Neural progenitor cell (in vitro differentiated cells): ENCODE data around the gene CDKN2A. TPM values are rescaled to one million over a fixed set of nuclear protein-coding genes. Genes with fewer than 3 reads are reported as not detected.

Source experiments
- DNase-seq: peaks from one replicate; pipeline ENCODE4 v3.0.0-alpha.2; 2016; ENCODE audit warnings: low spot score
- H2AFZ ChIP-seq: fragments of 200-600 bp; sonication (generic); replicated peaks from 2 replicates; pipeline ENCODE4 v1.6.1; 2016; ENCODE audit warnings: antibody characterized with exemption
- H3F3A ChIP-seq: fragments of 200-600 bp; sonication (generic); 2 replicates; pipeline ENCODE4 v1.6.1; 2016; ENCODE audit warnings: antibody characterized with exemption, low read depth
- H3K27ac ChIP-seq: fragments of 200-600 bp; sonication (generic); 2 replicates; pipeline ENCODE4 v1.5.1; 2016; ENCODE audit warnings: mild to moderate bottlenecking
- H3K27me3 ChIP-seq: fragments of 200-600 bp; sonication (generic); 2 replicates; pipeline ENCODE4 v1.6.1; 2016; ENCODE audit warnings: mild to moderate bottlenecking, moderate library complexity
- H3K36me3 ChIP-seq: fragments of 200-600 bp; sonication (generic); 2 replicates; pipeline ENCODE4 v1.5.1; 2016
- H3K4me1 ChIP-seq: fragments of 200-600 bp; sonication (generic); 2 replicates; pipeline ENCODE4 v1.6.1; 2016; ENCODE audit warnings: mixed run types
- H3K4me2 ChIP-seq: fragments of 200-600 bp; sonication (generic); 2 replicates; pipeline ENCODE4 v1.6.1; 2016
- H3K4me3 ChIP-seq: fragments of 200-600 bp; sonication (generic); 2 replicates; pipeline ENCODE4 v1.5.1; 2016
- H3K79me2 ChIP-seq: fragments of 200-600 bp; sonication (generic); 2 replicates; pipeline ENCODE4 v1.6.1; 2016; ENCODE audit warnings: low read depth
- H3K9ac ChIP-seq: fragments of 200-600 bp; sonication (generic); 2 replicates; pipeline ENCODE4 v1.6.1; 2016
- H3K9me3 ChIP-seq: fragments of 200-600 bp; sonication (generic); 2 replicates; pipeline ENCODE4 v1.5.1; 2016; ENCODE audit warnings: low read depth
- H4K20me1 ChIP-seq: fragments of 200-600 bp; sonication (generic); 2 replicates; pipeline ENCODE4 v1.6.1; 2016; ENCODE audit warnings: low read depth
- H3K27ac Mint-ChIP-seq: 3 replicates; pipeline ENCODE4 v1.8.0; 2021; ENCODE audit warnings: mixed read lengths
- H3K27me3 Mint-ChIP-seq: 2 replicates; pipeline ENCODE4 v1.8.0; 2022; ENCODE audit warnings: low read depth, mild to moderate bottlenecking, inconsistent platforms, moderate library complexity, mixed read lengths; ENCODE audit not compliant: insufficient read depth
- H3K36me3 Mint-ChIP-seq: 3 replicates; pipeline ENCODE4 v1.8.0; 2021; ENCODE audit warnings: mixed read lengths
- H3K4me1 Mint-ChIP-seq: 3 replicates; pipeline ENCODE4 v1.8.0; 2021; ENCODE audit warnings: mixed read lengths
- H3K4me3 Mint-ChIP-seq: 3 replicates; pipeline ENCODE4 v1.8.0; 2021; ENCODE audit warnings: mild to moderate bottlenecking, moderate library complexity, mixed read lengths
- H3K9me3 Mint-ChIP-seq: 3 replicates; pipeline ENCODE4 v1.8.0; 2020; ENCODE audit warnings: mixed read lengths
- EZH2 ChIP-seq: fragments of 200-600 bp; sonication (generic); IDR thresholded peaks from 2 replicates; pipeline ENCODE4 v1.6.1; 2017; ENCODE audit warnings: antibody characterized with exemption, mild to moderate bottlenecking, moderate library complexity
- EZH2phosphoT487 ChIP-seq: fragments of 200-600 bp; sonication (generic); IDR thresholded peaks from 2 replicates; pipeline ENCODE4 v1.6.1; 2017; ENCODE audit warnings: antibody characterized with exemption
- total RNA-seq: library from RNA; depleted of rRNA; stranded (reverse); fragments of >200 nt; gene quantifications from 2 replicates; pipeline ENCODE4 v1.2.3, GENCODE V29; 2015; ENCODE audit warnings: low replicate concordance
- TF ChIP-seq, protein P1 (sequence below): fragments of 200-600 bp; sonication (generic); IDR thresholded peaks from 2 replicates; pipeline ENCODE4 v1.5.1; 2017; ENCODE audit warnings: antibody characterized with exemption, mild to moderate bottlenecking

CDKN2A gene
- total RNA-seq, 1 donor from 2014 or later, result not detected

DNA sequence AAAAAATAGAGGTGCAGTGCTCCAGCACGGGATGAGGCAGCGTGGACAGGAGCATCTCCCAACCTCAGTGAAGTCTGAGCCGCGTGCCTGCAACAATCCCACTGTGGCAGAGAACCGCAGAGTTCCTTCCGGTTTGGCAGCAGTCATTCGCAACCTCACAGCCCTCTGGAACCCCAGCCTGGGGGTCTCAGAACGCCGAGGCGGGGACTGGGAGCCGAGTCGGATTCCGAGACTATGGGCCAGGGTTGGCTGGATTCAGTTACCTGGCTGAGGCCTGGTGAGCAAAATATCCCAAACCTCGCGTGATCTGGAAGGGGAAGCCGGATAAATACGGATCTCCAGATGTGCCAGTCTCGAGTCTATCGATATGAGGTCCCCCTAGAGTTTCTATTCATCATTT is 27.0 kb downstream of the CDKN2A start:
- DNase-seq, result peak; percentile 37
- Mint-ChIP-seq H3K9me3 (peaks cover 15% of the 10 kb centered on the region), H3K36me3 (peaks cover 2% of the 10 kb centered on the region), H3K4me1 (peaks cover 17% of the 10 kb centered on the region), H3K27ac (no peak overlapping the region), H3K4me3 (no peak overlapping the region), H3K27me3 (peaks cover 87% of the 10 kb centered on the region)
- H3K27ac ChIP-seq, result no peak overlapping the region
- peaks cover 100% of the 10 kb centered on the region for H3K27me3 ChIP-seq
- H3K9ac ChIP-seq, result no peak overlapping the region
- H3K4me1 ChIP-seq, result peaks cover 6% of the 10 kb centered on the region
- H3F3A ChIP-seq, result peaks cover 25% of the 10 kb centered on the region
- H4K20me1 ChIP-seq, result peaks cover 82% of the 10 kb centered on the region
- no peak overlapping the region for H2AFZ ChIP-seq
- H3K4me2 ChIP-seq, result no peak overlapping the region
- H3K9me3 ChIP-seq, result no peaks in the 10 kb centered on the region
- H3K36me3 ChIP-seq, result no peaks in the 10 kb centered on the region
- TF ChIP-seq EZH2 (peak; percentile 77), EZH2phosphoT487 (peak; percentile 80)
- TF ChIP-seq, protein P1, sequence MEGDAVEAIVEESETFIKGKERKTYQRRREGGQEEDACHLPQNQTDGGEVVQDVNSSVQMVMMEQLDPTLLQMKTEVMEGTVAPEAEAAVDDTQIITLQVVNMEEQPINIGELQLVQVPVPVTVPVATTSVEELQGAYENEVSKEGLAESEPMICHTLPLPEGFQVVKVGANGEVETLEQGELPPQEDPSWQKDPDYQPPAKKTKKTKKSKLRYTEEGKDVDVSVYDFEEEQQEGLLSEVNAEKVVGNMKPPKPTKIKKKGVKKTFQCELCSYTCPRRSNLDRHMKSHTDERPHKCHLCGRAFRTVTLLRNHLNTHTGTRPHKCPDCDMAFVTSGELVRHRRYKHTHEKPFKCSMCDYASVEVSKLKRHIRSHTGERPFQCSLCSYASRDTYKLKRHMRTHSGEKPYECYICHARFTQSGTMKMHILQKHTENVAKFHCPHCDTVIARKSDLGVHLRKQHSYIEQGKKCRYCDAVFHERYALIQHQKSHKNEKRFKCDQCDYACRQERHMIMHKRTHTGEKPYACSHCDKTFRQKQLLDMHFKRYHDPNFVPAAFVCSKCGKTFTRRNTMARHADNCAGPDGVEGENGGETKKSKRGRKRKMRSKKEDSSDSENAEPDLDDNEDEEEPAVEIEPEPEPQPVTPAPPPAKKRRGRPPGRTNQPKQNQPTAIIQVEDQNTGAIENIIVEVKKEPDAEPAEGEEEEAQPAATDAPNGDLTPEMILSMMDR, result no peak
- no peaks in the 10 kb centered on the region for H3K79me2 ChIP-seq
- no peak overlapping the region for H3K4me3 ChIP-seq

DNA sequence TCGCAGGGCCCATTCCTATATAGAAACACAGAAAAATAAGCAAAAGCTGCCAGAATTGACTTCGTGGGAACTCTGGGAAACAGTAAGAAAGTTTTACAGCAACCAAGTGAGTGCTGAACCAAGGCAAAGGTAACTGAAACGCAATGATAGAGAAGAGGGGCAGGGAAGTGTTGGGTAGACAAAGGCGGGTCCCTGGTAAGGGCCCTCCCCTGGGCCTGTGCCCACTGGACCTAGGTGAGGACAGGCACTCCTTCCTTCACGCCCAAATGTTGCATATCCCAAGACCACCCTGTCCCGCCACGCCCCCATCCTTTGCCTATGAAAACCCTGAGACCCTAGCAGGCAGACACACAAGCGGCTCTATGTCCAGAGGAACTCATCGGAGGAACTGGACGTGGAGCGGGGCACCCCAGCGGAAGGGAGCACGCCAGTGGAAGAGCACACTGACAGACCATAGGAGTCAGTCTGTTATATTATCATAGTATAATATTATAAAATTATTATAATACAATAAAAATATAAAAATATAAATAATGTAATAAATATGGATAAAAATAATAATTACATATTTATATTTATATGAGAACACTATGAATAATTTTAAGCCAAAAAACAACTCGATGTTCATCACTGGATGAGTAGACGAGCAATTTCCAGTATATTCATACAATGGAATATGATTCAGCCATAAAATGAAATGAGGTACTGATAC is 27.9 kb downstream of the CDKN2A start:
- H3K27ac ChIP-seq, result no peak overlapping the region
- peaks cover 6% of the 10 kb centered on the region for H3K4me1 ChIP-seq
- peaks cover 16% of the 10 kb centered on the region for H3K4me1 Mint-ChIP-seq
- peaks cover 73% of the 10 kb centered on the region for H4K20me1 ChIP-seq
- H3K36me3 Mint-ChIP-seq, result peaks cover 2% of the 10 kb centered on the region
- DNase-seq, result peak; percentile 14
- no peak overlapping the region for H2AFZ ChIP-seq
- TF ChIP-seq EZH2phosphoT487 (no peak), EZH2 (no peak)
- TF ChIP-seq, protein P1, result no peak
- H3F3A ChIP-seq, result peaks cover 20% of the 10 kb centered on the region
- no peaks in the 10 kb centered on the region for H3K36me3 ChIP-seq
- peaks cover 15% of the 10 kb centered on the region for H3K9me3 Mint-ChIP-seq
- no peak overlapping the region for H3K9ac ChIP-seq
- peaks cover 100% of the 10 kb centered on the region for H3K27me3 ChIP-seq
- H3K4me3 Mint-ChIP-seq, result no peak overlapping the region
- no peak overlapping the region for H3K4me2 ChIP-seq
- no peak overlapping the region for H3K4me3 ChIP-seq
- H3K9me3 ChIP-seq, result no peaks in the 10 kb centered on the region
- H3K27ac Mint-ChIP-seq, result no peak overlapping the region
- H3K79me2 ChIP-seq, result no peaks in the 10 kb centered on the region
- peaks cover 81% of the 10 kb centered on the region for H3K27me3 Mint-ChIP-seq

DNA sequence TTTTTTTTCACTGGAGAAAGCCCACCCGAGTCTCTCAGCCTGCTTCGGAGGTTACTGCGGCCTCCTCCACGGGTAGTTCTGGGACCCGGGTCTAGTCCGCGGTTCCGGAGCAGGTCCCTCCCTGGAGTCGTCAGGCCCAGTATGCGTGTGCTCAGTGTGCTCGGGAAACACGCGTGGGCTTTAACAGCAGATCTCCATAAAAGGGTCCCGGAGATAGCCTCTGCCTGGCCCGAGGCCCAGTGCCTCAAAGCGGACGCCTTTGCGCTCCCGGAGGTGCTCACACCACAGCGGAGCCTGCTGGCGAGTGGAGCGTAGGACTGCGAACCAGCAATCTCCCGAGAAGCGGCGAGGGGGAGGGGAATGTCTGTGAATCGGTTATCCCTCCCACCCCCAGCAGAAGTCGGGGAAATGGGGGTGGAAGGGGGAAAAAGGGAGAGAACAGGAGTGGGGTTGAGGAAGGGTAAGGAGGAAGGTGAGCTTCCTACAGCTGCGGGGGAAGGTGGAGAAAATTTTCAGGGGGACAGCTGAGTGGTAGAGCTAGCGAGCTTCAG is 28.7 kb downstream of the CDKN2A start:
- Mint-ChIP-seq H3K36me3 (peaks cover 2% of the 10 kb centered on the region), H3K4me1 (peaks cover 13% of the 10 kb centered on the region), H3K27ac (no peak overlapping the region), H3K9me3 (peaks cover 15% of the 10 kb centered on the region), H3K4me3 (peak overlapping the region; percentile 79), H3K27me3 (peaks cover 75% of the 10 kb centered on the region)
- TF ChIP-seq, protein P1, result peak; percentile 66
- peak; percentile 74 for TF ChIP-seq EZH2
- TF ChIP-seq EZH2phosphoT487, result peak; percentile 90
- no peak overlapping the region for H3K9ac ChIP-seq
- H3K4me2 ChIP-seq, result peak overlapping the region; percentile 83
- H3K79me2 ChIP-seq, result no peaks in the 10 kb centered on the region
- peaks cover 13% of the 10 kb centered on the region for H3F3A ChIP-seq
- H3K27ac ChIP-seq, result no peak overlapping the region
- no peaks in the 10 kb centered on the region for H3K36me3 ChIP-seq
- H2AFZ ChIP-seq, result peak overlapping the region; percentile 53
- H3K4me3 ChIP-seq, result peak overlapping the region; percentile 46
- DNase-seq, result peak; percentile 89
- H3K4me1 ChIP-seq, result peaks cover 6% of the 10 kb centered on the region
- H4K20me1 ChIP-seq, result peaks cover 65% of the 10 kb centered on the region
- H3K27me3 ChIP-seq, result peaks cover 95% of the 10 kb centered on the region
- H3K9me3 ChIP-seq, result no peaks in the 10 kb centered on the region
